HG03175 (cell line): Measurements from ENCODE around the gene TMEM134.
"Not testable (repeated sequence)": the region's sequence is repeated elsewhere in the genome, so short reads cannot be mapped to it uniquely, and the experiment has no call there.

Experiments
- ATAC-seq: cut with Tn5 transposase; IDR thresholded peaks from one replicate; pipeline ENCODE4 v1.9.1; 2021; ENCODE audit warnings: mild to moderate bottlenecking, moderate library complexity; ENCODE audit not compliant: unreplicated experiment

The TMEM134 gene

DNA sequence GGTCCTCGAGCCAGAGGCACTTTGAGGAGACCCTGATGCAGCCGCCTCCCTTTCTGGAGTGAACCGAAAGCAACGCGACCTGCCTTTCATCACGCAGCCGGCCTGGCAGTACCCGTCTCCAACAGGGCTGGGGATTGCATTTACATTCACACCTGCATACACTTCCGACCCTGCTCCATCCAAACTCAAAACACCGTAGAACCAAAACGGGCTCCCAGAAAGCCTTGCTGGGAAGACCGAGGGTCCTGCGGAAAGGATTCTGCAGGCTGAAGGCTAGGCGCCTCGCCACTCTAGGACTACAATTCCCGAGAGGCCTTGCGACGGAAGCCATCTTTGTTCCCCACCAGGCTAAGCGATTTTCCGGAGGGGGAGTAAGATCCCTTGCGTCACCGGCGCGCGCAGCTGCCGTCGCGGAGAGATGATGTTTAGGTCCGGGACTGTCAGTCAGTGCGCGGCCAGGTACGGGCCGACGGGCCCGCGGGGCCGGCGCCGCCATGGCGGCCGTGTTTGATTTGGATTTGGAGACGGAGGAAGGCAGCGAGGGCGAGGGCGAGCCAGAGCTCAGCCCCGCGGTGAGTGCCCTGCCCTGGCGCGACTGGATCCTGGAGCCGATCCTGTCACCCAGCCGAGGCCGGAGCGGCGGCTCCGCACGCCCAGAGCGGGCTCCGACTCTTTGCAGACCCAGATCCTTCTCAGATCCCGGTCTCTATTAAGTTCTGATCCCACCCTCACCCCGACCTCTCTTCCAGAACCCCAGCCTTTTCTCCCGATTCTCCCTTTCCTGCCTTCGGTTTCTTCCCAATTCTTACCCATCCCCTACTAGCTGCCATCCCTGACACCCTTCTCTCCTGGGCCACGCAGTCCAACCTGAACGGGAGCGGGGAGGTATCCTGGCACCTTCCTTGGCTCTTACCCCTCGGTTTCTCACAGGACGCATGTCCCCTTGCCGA is 40.7 kb downstream of the TMEM134 start, which contains the start of gene RPS6KB2:
RPS6KB2 (plus strand) TSS at position 443 of the 950 bp plus-strand sequence; CDS start at position 495, 52 bp downstream.
- peak; percentile 85 for ATAC-seq

DNA sequence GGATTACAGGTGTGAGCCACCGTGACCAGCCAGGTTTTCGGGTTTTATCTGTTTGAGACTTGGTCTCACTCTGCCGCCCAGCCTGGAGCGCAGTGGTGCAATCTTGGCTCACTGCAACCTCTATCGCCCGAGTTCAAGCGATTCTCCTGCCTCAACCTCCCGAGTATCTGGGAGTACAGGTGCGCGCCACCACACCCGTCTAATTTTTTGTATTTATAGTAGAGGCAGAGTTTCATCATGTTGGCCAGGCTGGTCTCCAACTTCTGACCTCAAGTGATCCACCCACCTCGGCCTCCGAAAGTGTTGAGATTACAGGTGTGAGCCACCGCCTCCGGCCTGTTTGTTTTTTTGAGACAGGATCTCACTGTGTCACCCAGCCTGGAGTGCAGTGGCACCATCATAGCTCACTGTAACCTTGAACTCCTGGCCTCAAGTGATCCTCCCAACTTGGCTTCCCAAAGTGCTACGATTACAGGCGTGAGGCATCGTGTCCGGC is 41.6 kb downstream of the TMEM134 start:
- not testable (repeated sequence) for ATAC-seq

DNA sequence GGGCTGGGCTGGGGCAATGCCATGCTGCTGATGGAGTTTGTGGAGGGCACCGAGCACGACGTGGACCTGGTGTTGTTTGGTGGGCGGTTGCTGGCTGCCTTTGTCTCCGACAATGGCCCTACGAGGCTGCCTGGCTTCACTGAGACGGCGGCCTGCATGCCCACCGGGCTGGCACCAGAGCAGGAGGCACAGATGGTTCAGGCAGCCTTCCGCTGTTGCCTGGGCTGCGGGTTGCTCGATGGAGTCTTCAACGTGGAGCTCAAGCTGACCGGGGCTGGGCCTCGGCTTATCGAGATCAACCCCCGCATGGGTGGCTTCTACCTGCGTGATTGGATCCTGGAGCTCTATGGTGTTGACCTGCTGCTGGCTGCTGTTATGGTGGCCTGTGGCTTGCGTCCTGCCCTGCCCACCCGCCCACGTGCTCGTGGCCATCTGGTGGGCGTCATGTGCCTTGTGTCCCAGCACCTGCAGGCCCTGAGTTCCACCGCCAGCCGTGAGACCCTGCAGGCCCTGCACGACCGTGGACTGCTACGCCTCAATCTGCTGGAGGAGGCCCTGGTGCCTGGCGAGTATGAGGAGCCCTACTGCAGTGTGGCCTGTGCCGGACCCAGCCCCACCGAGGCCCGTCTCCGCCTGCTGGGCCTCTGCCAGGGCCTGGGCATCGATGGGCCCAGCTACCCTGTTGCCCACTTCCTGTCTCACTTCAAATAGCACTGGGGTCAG is 45.0 kb downstream of the TMEM134 start:
- no peak for ATAC-seq

DNA sequence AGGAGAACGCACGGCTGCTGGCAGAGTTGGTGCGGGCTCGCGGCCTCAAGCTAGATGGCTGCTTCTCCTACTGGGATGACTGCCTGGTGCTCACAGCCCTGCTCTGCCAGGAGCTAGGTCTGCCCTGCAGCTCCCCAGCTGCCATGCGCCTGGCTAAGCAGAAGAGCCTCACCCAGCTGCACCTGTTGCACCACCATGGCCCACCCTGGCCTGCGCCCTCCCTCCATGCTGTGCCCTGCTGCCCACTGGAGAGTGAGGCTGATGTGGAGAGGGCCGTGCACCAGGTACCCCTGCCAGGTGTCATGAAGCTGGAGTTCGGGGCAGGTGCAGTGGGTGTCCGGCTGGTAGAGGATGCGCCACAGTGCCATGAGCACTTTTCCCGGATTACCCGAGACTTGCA is 45.6 kb downstream of the TMEM134 start:
- no peak for ATAC-seq

DNA sequence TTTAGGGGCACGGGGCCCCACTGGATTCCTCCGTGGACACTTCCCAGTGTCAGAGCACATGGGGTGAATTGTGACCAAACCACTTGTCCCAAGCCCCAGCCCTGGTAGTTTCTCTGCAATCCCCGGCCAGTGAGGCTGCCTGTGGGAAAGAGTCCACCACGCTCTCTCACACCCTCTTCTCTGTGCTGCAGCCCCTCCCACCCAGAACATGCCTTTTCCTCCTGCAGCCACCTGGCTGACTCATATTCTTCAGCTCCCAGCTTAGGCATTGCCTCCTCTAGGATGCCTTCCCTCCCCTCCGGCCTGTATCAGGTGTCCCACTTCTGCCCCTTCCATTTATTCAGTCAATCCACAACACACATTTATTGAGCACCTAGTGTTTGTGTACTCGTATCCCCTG is 46.2 kb downstream of the TMEM134 start:
- ATAC-seq: no peak

DNA sequence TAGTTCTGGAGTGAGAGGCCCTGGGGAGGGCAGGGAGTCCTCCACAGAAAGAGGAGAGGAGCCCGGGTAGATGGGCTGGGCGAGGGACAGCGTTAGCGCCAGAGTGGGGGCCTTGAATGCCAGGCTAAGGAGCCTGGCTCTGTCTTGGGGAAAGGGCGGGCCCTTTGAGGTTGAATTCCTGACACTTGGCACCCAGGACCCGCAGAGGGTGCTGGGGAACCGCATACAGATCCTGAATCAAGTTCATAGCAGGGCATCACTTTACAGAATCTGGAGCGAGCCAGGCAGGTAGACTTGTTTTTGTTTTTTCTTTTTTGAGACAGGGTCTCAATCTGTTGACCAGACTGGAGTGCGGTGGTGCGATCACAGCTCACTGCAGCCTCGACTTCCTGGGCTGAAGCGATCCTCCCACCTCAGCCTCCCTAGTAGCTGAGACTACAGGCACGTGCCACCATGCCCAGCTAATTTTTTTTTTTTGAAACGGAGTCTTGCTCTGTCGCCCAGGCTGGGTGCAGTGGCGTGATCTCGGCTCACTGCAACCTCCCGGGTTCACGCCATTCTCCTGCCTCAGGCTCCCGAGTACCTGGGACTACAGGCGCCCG is 47.5 kb downstream of the TMEM134 start:
- no peak for ATAC-seq

DNA sequence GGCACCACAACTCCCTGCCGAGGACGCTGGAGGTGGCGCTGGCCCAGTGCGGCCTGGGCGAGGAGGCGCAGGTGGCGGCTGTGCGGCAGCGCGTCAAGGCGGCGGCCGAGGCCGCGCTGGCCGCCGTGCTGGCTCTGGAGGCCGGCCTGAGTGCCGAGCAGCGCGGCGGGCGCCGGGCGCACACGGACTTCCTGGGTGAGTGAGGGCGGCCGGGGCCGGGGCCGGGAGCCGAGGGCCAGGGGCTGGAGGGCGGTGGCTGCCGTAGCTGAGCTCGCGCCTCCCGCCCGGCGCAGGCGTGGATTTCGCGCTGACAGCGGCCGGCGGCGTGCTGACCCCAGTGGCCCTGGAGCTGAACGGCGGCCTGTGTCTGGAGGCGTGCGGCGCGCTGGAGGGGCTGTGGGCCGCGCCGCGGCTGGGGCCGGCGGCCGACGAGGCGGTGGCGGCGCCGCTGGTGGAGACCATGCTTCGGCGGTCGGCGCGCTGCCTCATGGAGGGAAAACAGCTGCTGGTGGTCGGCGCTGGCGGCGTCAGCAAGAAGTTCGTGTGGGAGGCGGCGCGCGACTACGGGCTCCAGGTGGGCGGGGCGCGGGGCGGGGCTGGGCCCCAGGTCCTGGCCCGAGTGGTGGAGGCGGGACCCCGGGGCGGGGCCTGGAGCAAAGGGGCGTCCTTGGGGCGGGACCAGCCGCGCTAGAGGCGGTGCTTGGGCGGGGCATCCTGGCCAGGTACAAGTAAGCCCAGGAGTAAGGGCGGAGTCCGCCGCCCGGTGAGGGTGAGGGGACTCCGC is 48.2 kb downstream of the TMEM134 start:
- ATAC-seq: peak; percentile 86

DNA sequence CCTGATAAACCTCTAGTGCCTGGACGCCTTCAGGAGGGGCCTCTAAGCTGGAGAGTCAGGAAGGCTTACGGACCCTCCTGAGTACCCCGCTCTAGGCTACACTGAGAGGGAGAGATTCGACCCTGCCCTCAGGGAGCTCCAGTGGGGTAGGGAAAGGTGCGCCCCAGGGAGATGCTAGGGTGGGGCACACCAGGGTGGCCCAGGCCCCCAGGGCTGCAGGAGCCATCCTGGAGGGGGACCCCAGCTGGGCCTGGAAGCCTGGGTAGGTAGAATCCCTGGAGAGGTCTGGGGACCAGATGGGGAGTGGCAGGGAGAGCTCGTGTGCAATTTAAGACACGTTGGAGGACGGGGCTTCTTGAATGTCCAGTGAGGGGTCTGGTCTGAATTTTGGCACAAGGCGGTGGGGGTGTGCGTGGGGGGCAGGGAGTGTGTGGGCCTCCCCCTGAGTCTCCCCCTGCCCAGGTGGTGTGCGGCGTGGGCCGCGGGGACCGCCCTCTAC is 48.9 kb downstream of the TMEM134 start:
- no peak for ATAC-seq

DNA sequence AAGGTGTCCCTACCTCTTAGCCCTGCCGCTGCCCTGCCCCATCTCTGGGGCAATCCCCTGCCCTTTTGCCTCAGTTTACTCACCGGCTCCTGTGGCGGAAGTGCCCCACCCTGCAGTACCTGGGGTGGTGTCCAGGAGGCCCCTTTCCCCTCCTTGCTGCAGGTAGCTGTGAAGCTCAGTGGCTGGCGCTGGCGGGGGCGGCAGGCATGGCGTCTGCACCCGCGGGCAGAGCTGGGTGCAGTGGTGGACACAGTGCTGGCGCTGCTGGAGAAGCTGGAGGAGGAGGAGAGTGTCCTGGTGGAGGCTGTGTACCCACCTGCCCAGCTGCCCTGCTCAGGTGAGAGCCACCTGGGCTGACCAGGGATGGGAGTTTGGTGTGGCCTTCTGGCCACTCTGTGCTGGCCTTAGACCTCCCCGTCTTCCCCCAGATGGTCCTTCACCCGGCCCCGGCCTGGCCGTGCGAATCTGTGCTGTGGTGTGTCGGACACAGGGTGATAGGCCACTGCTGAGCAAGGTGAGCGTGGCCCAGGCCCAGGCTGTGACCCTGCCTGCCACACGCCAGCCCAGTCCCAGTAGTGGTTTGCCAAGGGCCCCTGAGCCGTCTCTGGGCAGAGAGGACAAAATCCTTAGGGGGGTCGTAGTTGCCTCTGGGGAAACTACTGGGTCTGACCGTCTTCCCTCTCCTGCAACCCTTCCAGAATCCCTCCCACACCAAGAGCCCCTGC is 49.6 kb downstream of the TMEM134 start:
- ATAC-seq: no peak

DNA sequence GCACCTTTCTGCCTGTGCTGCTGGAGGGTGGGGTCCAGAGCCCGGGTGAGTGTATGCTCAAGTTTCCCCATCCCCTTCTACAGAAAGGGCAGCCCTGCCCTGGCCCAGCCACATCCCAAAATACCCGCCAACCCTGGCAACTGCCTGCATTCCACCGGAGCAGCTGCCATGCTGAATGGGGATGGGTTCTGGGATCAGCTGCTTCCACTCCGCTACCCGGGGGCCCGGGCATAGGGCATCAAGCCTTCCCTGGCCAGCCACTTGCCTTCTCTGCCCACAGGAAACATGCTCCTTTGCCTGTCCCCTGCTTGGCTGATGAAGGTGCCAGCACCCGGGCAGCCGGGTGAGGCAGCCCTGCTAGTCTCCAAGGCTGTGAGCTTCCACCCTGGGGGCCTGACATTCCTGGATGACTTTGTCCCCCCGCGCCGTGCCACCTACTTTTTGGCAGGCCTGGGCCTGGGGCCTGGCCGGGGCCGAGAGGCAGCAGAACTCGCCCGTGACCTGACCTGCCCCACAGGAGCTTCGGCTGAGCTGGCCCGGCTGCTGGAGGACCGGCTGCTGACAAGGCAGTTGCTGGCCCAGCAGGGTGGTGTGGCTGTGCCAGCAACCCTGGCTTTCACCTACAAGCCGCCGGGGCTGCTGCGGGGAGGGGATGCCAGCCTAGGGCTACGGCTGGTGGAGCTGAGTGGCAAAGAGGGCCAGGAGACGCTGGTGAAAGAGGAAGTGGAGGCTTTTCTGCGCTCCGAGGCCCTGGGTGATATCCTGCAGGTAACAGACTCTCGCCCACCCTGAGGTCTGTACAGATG is 50.4 kb downstream of the TMEM134 start:
- ATAC-seq: no peak

DNA sequence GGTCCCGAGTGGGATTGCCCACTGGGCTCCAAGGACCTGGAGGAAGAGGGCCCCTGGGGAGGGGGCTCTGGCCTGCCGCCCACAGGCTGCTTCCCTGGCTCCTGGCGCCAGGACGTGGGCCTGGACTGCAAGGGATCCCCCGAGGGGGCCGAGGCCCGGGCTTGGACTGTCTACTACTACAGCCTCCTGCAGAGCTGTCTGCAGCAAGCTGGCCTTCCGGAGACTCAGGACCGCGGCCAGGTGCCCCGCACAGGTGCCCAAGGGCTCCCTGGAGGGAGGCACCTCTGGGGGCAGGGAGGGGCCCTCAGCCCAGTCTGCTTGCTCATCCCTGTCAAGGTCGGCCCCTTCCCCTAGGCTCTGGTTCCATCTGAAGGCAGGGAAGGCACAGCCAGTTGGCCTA is 51.6 kb downstream of the TMEM134 start:
- no peak for ATAC-seq

DNA sequence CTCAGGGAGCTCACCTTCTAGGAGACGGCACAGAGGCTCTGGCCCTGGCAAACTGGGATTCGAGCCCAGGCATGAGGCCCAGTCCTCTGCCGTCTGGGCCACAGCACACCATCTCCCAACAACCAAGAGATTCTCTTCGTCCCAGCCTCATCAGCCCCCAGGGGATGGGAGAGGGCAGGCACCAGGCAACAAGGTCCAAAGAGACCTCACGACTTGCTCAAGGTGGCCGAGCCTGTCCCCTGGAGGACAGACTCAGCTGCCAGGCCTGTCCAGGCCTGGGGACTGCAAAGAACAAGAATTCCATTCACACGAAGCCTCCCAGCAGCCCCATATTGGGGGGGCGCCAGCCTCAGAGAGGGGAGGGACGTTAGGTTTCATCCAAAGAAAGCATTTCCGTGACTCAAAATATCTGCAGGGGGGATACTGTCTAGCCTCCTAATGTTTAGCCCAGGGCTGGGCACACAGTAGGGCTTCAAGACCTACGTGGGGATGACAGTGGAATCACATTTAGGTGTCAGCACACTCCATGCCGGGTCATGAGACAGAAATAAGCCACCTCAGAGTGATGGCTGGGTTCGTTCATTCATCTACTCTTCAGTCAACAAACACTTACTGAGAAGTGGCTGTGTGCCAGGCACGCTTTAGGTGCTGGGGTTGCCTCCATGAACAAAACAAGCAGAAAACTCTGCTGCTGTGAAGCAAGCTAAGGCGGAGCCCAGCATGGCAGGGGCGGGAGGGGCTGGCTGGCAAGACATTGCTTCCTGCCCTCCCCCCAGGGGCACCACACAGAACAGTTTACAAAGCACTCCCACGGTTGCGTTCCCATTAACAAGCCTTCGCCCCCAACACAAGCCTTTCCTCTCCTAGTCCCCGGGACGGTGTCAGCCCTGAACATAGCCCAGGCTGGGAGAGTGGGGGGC is 52.4 kb downstream of the TMEM134 start:
- ATAC-seq: no peak

DNA sequence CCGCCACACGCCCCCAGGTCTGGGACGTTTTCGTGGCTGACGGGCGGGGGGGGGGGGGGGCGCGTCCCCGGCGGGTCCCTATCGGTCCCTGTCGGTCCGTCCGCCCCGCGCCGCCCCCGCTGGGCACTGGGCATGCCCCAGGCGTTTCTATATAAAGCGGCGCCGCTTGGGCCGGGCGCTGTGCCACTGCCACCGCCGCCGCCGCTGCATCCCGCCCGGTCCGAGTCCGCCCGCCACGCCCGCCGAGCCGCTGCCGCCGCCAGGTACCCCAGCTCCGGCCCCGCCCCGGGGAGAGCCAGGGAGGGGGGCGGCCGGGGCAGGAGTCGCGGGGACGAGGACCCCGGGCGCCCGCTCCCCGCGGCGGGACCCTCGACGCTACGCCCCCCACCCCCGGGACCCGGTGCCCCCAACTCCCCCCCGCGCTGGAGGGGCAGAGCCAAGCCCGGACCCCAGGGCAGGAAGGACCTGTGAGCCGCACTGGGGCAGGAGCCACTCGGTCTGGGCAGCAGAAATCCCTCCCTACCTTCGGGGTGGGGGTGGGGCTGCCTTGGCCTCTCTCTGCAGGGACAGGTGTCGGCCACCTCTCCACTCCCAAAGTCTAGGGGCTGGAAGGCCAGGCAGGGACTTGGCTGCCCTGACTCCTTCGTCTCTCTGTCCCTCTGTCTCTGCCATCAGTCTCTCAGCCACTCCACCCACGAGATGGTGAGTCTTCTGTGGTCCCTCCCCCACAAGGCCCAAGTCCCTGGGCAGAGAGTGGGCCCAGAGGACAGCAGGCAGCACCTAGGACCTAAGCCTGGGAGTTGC is 53.3 kb downstream of the TMEM134 start, which contains the start of gene CARNS1:
CARNS1 (plus strand) TSS at position 178 of the 804 bp plus-strand sequence; CDS start at position 700, 522 bp downstream.
- no peak for ATAC-seq

DNA sequence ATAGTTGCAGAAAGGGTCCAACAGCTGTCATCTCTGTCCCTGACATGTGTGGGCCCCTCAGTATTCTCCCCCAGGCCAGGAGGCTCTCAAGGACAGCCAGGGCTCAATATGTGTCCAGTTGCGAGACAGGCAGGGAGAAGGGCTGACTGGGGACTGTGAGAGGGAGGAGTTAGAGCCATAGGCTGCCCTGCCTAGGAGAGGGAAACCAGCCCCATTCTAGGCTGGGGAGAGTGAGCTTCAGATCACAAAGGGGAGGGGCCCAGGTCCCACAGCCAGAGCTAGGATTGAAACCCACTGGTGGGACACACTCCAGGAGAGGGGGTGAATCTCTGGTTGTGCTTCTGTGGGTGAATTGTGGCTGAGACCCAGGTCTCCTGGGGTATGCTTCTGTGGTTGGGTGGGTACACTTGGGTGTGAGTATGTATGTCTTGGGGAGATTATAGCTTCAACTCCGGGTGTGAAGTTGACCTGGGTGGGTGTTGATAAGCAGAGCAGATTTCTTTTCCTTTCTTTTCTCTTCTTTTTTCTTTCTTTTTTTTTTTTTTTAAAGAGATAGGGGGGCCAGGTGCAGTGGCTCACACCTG is 55.7 kb downstream of the TMEM134 start:
- ATAC-seq: no peak

DNA sequence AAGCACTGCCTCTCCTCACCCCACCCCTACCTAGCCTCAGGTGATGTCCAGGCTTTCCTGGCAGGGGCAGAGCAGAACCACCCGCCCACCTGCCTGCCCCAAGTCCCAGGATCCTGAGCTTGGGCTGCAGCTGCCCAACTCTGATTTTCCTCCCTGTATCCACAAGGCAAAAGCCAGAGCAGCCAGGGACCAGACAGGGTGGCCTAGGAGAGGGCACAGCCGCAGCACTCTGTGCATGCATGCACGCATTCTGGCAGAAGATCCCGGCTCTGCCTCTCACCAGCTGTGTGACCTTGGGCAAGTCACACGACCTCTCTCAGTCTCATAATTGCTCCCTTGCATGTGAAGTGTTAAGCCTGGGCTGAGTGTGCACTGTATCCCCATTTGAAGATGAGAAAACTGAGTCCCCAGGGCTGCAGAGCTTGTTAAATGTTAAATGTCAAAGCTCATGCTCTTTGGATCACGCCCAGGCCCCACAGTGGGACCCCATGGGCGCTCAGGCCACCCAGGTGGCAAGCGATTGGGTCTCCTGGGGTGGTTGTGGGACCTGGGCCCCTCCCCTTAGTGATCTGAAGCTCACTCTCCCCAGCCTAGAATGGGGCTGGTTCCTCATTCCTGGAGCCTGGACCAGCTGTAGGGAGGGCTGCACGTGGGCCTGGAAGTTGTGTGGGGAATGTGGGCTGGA is 56.4 kb downstream of the TMEM134 start:
- no peak for ATAC-seq

DNA sequence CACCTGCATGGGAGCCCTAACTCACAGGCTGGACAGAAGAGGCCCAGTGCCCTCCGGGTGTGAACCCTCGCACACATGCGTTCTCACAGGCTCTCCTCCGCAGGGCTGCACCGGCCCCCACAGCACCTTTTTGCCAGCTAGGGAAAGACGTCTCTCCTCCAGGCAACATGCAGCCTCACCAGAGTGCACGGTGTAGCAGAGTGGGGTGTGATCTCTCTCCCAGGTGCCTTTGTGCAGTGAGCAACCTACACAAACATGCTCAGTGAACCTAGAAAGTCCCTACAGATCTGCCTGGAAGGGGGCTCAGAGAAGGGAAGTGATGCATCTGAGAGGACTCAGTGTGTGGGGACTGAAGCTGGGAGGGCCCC is 57.3 kb downstream of the TMEM134 start:
- ATAC-seq: no peak
